OCI-LY1 (cell line): Measurements from ENCODE around the gene GPR160.

Experiments
- H2AFZ ChIP-seq: fragments of 200-600 bp; sonication (generic), shearing (Covaris generic); 2 replicates; pipeline ENCODE4 v1.6.0; 2014; ENCODE audit warnings: antibody characterized with exemption, mild to moderate bottlenecking, low read length
- H3F3A ChIP-seq: fragments of 200-600 bp; sonication (generic), shearing (Covaris generic); 2 replicates; pipeline ENCODE4 v1.6.0; 2014; ENCODE audit warnings: mild to moderate bottlenecking, antibody characterized with exemption, low read length, moderate library complexity; ENCODE audit not compliant: insufficient read depth
- H3K27ac ChIP-seq: fragments of 200-600 bp; sonication (generic); 2 replicates; pipeline ENCODE4 v1.5.1; 2014; ENCODE audit warnings: low read length, mixed run types, mild to moderate bottlenecking, low read depth; ENCODE audit not compliant: poor library complexity, severe bottlenecking
- H3K27me3 ChIP-seq: fragments of 200-600 bp; sonication (generic); 2 replicates; pipeline ENCODE4 v1.6.0; 2014; ENCODE audit warnings: antibody characterized with exemption, mild to moderate bottlenecking, low read length, moderate library complexity; ENCODE audit not compliant: insufficient read depth
- H3K36me3 ChIP-seq: fragments of 200-600 bp; sonication (generic); 2 replicates; pipeline ENCODE4 v1.6.1; 2014; ENCODE audit warnings: mild to moderate bottlenecking, antibody characterized with exemption, low read length, moderate library complexity, mixed read lengths; ENCODE audit not compliant: insufficient read depth
- H3K4me1 ChIP-seq: fragments of 200-600 bp; sonication (generic); 2 replicates; pipeline ENCODE4 v1.5.1; 2014; ENCODE audit warnings: mild to moderate bottlenecking, low read length, moderate library complexity; ENCODE audit not compliant: insufficient read depth, severe bottlenecking
- H3K4me2 ChIP-seq: fragments of 200-600 bp; sonication (generic), shearing (Covaris generic); 2 replicates; pipeline ENCODE4 v1.6.1; 2014; ENCODE audit warnings: low read length
- H3K4me3 ChIP-seq: fragments of 200-600 bp; sonication (generic); 2 replicates; pipeline ENCODE4 v1.5.1; 2014; ENCODE audit warnings: low read length, low read depth, mild to moderate bottlenecking, mixed read lengths; ENCODE audit not compliant: poor library complexity, severe bottlenecking
- H3K79me2 ChIP-seq: fragments of 200-600 bp; shearing (Covaris generic); 2 replicates; pipeline ENCODE4 v1.6.1; 2016; ENCODE audit warnings: mixed run types, low read length, mixed read lengths; ENCODE audit not compliant: insufficient read depth
- H3K9ac ChIP-seq: fragments of 200-600 bp; sonication (generic), shearing (Covaris generic); 2 replicates; pipeline ENCODE4 v1.6.1; 2014; ENCODE audit warnings: mild to moderate bottlenecking, low read length, mixed read lengths
- H3K9me2 ChIP-seq: fragments of 200-600 bp; sonication (generic), shearing (Covaris generic); 2 replicates; pipeline ENCODE4 v1.6.1; 2014; ENCODE audit warnings: low read depth, mild to moderate bottlenecking, low read length, mixed read lengths
- H3K9me3 ChIP-seq: fragments of 200-600 bp; shearing (Covaris generic); 2 replicates; pipeline ENCODE4 v1.6.1; 2014; ENCODE audit warnings: low read length, mixed read lengths
- H4K20me1 ChIP-seq: fragments of 200-600 bp; sonication (generic), shearing (Covaris generic); 2 replicates; pipeline ENCODE4 v1.6.0; 2016; ENCODE audit warnings: mild to moderate bottlenecking, low read length; ENCODE audit not compliant: insufficient read depth
- CTCF ChIP-seq: fragments of 200-600 bp; sonication (generic), shearing (Covaris generic); IDR thresholded peaks from 2 replicates; pipeline ENCODE4 v1.5.1; 2017; ENCODE audit warnings: mild to moderate bottlenecking, antibody characterized with exemption, low read length, moderate library complexity, mixed read lengths
- EZH2 ChIP-seq: fragments of 200-600 bp; sonication (generic), shearing (Covaris generic); IDR thresholded peaks from 2 replicates; pipeline ENCODE4 v1.8.0; 2017; ENCODE audit warnings: borderline replicate concordance, mixed run types, mild to moderate bottlenecking, antibody characterized with exemption, low read length, moderate library complexity, mixed read lengths

GPR160 gene

GRCh38 chr3:170023165-170023564 lies 14.6 kb upstream of the GPR160 start:
- Histone ChIP-seq H3K36me3 (no peaks in the 10 kb centered on the region), H4K20me1 (no peaks in the 10 kb centered on the region), H3F3A (no peaks in the 10 kb centered on the region), H3K27ac (no peak overlapping the region), H2AFZ (no peak overlapping the region), H3K9ac (no peak overlapping the region), H3K79me2 (no peaks in the 10 kb centered on the region), H3K4me2 (no peak overlapping the region), H3K9me2 (no peaks in the 10 kb centered on the region), H3K9me3 (no peaks in the 10 kb centered on the region), H3K27me3 (no peaks in the 10 kb centered on the region), H3K4me1 (peaks cover 8% of the 10 kb centered on the region), H3K4me3 (no peak overlapping the region)
- TF ChIP-seq EZH2 (no peak), CTCF (no peak)

GRCh38 chr3:170024581-170024980 lies 13.2 kb upstream of the GPR160 start:
- Histone ChIP-seq H3K9ac (no peak overlapping the region), H3K79me2 (no peaks in the 10 kb centered on the region), H3K4me1 (peaks cover 8% of the 10 kb centered on the region), H3K27me3 (no peaks in the 10 kb centered on the region), H4K20me1 (no peaks in the 10 kb centered on the region), H2AFZ (no peak overlapping the region), H3K4me2 (no peak overlapping the region), H3K36me3 (no peaks in the 10 kb centered on the region), H3K9me3 (no peaks in the 10 kb centered on the region), H3F3A (no peaks in the 10 kb centered on the region), H3K27ac (no peak overlapping the region), H3K4me3 (no peak overlapping the region), H3K9me2 (no peaks in the 10 kb centered on the region)
- TF ChIP-seq EZH2 (no peak), CTCF (no peak)

GRCh38 chr3:170027233-170028102 lies 10.3 kb upstream of the GPR160 start:
- no peaks in the 10 kb centered on the region for H3K79me2 ChIP-seq
- no peak overlapping the region for H2AFZ ChIP-seq
- H3K4me1 ChIP-seq, result peaks cover 8% of the 10 kb centered on the region
- no peaks in the 10 kb centered on the region for H3F3A ChIP-seq
- H3K27me3 ChIP-seq, result no peaks in the 10 kb centered on the region
- no peak overlapping the region for H3K4me2 ChIP-seq
- H4K20me1 ChIP-seq, result no peaks in the 10 kb centered on the region
- H3K9ac ChIP-seq, result no peak overlapping the region
- H3K9me3 ChIP-seq, result no peaks in the 10 kb centered on the region
- no peak overlapping the region for H3K27ac ChIP-seq
- H3K36me3 ChIP-seq, result no peaks in the 10 kb centered on the region; the same call in 1 of the 2 replicates
- no peak overlapping the region for H3K4me3 ChIP-seq
- no peak for TF ChIP-seq EZH2
- no peak for TF ChIP-seq CTCF
- H3K9me2 ChIP-seq, result no peaks in the 10 kb centered on the region
